CD4-positive, alpha-beta T cell treated with Interleukin-1 beta for 1 hour (primary cell): ENCODE measurements around the gene USP8.

ENCODE experiments used
- DNase-seq, 2 donors: peaks; one replicate each; pipeline ENCODE4 v3.0.0-alpha.2; 2020 to 2022

USP8 gene

DNA sequence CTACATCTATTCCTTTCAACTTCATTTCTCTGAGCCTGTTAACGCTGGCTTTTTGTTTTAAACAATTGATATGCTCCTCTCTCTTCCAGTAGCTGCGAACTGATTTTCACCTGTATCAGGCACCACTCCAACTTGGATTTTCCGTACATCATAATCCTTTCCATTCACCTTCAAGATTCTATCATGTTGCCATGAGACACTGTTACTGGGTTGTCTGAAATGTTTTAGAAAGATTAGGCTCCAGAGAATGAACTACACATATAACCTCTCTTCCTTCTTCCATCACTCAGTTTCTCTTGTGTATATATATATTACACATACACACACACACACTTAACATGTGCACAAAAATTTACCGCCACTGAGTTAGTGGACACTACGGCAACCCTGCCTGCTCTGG is 122.4 kb downstream of the USP8 start, which contains the start of gene USP50:
Gene USP50, minus strand, starts transcription at position 101 of the 400 bp plus-strand sequence. CDS start 141 bp downstream, outside the sequence.
- DNase-seq: no peak

GRCh38 chr15:50549326-50549725 is 125.1 kb downstream of the USP8 start:
- no peak for DNase-seq

GRCh38 chr15:50552238-50552637 is 128.0 kb downstream of the USP8 start:
- DNase-seq: no peak

DNA sequence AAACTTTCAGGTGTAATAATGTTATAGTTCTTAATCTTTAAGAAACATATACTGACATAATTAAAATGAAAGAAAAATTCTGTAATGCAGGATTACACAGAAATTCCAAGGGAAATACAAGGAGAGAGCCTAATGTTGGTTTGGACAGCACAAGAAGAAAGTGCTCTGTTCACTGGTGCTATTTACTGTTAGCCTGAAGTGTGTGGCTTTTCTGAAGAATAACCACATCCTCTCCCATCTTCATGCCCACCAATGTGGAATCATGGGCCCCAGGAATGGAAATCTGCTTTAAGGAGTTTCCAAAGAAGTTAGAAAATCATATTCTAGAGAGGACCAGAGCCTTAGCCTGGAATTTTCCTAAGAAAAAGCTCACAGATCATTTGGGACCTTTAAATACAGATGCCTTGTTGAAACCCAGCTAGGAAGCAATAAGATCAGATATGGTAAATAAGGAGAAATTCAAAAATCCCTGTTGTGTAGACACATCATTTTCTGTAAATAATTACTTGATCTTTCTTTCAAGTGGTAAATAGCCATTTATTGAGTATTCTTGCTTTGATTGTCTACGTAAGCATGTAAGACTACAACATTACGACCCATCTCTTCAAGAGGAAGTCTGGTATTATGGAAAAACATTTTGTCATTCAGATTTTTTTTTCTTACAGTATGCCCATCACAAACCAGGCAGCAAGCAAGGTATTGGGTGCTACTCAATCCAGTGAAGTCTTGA is 132.6 kb downstream of the USP8 start:
- no peak for DNase-seq

- DNase-seq: no peak
Observed at GRCh38 chr15:50558012-50558411, 133.8 kb downstream of the USP8 start.

GRCh38 chr15:50562735-50563640 is 138.8 kb downstream of the USP8 start:
- DNase-seq: no peak

- no peak for DNase-seq
Observed at GRCh38 chr15:50563756-50564155, 139.6 kb downstream of the USP8 start.
